ENCODE measurements around the gene TRPM3. TPM values are rescaled to one million over a fixed set of nuclear protein-coding genes. Genes with fewer than 3 reads are reported as not detected.

Gene TRPM3
- total and polyA plus RNA-seq, 2 experiments from 2014 or later, result 0.24 TPM; not detected in 1

- Histone ChIP-seq H3K4me3 (no peak overlapping the region), H3K4me1 (ENCODE audit: low read depth) (no peaks in the 10 kb centered on the region), H3K9me3 (ENCODE audit: low read depth) (no peaks in the 10 kb centered on the region), H3K27ac (no peak overlapping the region), H3K27me3 (no peaks in the 10 kb centered on the region), H3K36me3 (no peaks in the 10 kb centered on the region)
- DNase-seq (ENCODE audit: low read depth in 1 of 2, low spot score in 1 of 2), result no peak
- no peak for TF ChIP-seq CTCF (IDR thresholded peaks at IDR 0.05; ENCODE audit: low read depth, low read length)
Measured at GRCh38 chr9:71094708-71095251, 26.6 kb downstream of the TRPM3 start.

- Histone ChIP-seq H3K27me3 (no peaks in the 10 kb centered on the region), H3K4me3 (no peak overlapping the region), H3K36me3 (no peaks in the 10 kb centered on the region), H3K4me1 (ENCODE audit: low read depth) (no peaks in the 10 kb centered on the region), H3K27ac (no peak overlapping the region), H3K9me3 (ENCODE audit: low read depth) (no peaks in the 10 kb centered on the region)
- DNase-seq (ENCODE audit: low read depth in 1 of 2, low spot score in 1 of 2), result no peak
- no peak for TF ChIP-seq CTCF (IDR thresholded peaks at IDR 0.05; ENCODE audit: low read depth, low read length)
Measured at GRCh38 chr9:71090896-71091295, 30.5 kb downstream of the TRPM3 start.

DNA sequence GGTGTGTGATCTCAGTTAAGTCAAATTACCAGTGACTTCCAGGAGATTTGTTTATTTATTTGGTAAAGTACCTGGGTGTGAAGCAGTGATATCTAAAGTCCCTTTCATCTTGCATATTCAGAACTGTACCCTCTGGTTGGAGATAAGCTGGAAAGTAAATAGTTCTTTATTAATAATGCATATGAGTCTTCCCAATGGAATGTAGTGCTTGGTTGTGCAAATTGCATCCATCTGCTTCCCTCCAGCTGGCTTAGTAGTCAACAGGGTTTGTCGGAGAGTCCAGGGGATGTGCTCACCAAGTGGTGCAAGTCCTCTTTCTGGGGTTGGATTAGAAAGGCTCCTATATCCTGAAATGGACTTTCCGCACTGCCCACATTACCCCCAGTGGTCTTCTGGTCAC lies 42.0 kb downstream of the TRPM3 start:
- TF ChIP-seq CTCF (IDR thresholded peaks at IDR 0.05; ENCODE audit: low read depth, low read length), result no peak

GRCh38 chr9:71076096-71076495 lies 45.3 kb downstream of the TRPM3 start:
- Histone ChIP-seq H3K36me3 (no peaks in the 10 kb centered on the region), H3K27ac (no peak overlapping the region), H3K4me3 (no peak overlapping the region), H3K9me3 (ENCODE audit: low read depth) (no peaks in the 10 kb centered on the region), H3K27me3 (no peaks in the 10 kb centered on the region), H3K4me1 (ENCODE audit: low read depth) (no peaks in the 10 kb centered on the region)
- no peak for TF ChIP-seq CTCF (IDR thresholded peaks at IDR 0.05; ENCODE audit: low read depth, low read length)
- DNase-seq (ENCODE audit: low read depth in 1 of 2, low spot score in 1 of 2), result no peak

More for the DNA sequence above, 42.0 kb downstream of the TRPM3 start:
- DNase-seq (ENCODE audit: low read depth in 1 of 2, low spot score in 1 of 2), result peak in 1 of 2 donors; percentile 40
- no peaks in the 10 kb centered on the region for H3K36me3 ChIP-seq
- no peak overlapping the region for H3K27ac ChIP-seq
- no peaks in the 10 kb centered on the region for H3K27me3 ChIP-seq
- no peaks in the 10 kb centered on the region for H3K9me3 ChIP-seq (ENCODE audit: low read depth)
- no peaks in the 10 kb centered on the region for H3K4me1 ChIP-seq (ENCODE audit: low read depth)
- no peak overlapping the region for H3K4me3 ChIP-seq

GRCh38 chr9:71073494-71073893 lies 47.9 kb downstream of the TRPM3 start:
- Histone ChIP-seq H3K27ac (no peak overlapping the region), H3K27me3 (no peaks in the 10 kb centered on the region), H3K4me3 (no peak overlapping the region), H3K4me1 (ENCODE audit: low read depth) (no peaks in the 10 kb centered on the region), H3K9me3 (ENCODE audit: low read depth) (no peaks in the 10 kb centered on the region), H3K36me3 (no peaks in the 10 kb centered on the region)
- no peak for DNase-seq (ENCODE audit: low read depth in 1 of 2, low spot score in 1 of 2)
- TF ChIP-seq CTCF (IDR thresholded peaks at IDR 0.05; ENCODE audit: low read depth, low read length), result no peak
